Caco-2 (cell line): Measurements from ENCODE around the gene RHEBL1. TPM values are rescaled to one million over a fixed set of nuclear protein-coding genes. Genes with fewer than 3 reads are reported as not detected.

Source experiments
- BruUV-seq: library from RNA; stranded (reverse); fragments of 400-500 nt; replicated peaks from 2 replicates; lab custom pipeline; 2021; lab: Mats Ljungman, UMichigan
- CTCF ChIA-PET: fragments of 300-600 bp; sonication (Branson Sonifier 250); formaldehyde crosslinking; loops from one replicate; lab custom pipeline; 2022; ENCODE audit warnings: antibody characterized with exemption; lab: Charles Lee
- POLR2A ChIA-PET: fragments of 300-600 bp; sonication (Branson Sonifier 250); formaldehyde crosslinking; loops from one replicate; lab custom pipeline; 2022; ENCODE audit warnings: antibody characterized with exemption; lab: Charles Lee
- DNase-seq, 2 experiments: peaks; one replicate each; pipeline versions ENCODE4 v3.0.0 to v3.0.0-alpha.2; 2020 to 2022
- H3K27me3 ChIP-seq: replicated peaks from 2 replicates; pipeline ENCODE4 v1.6.0; 2011; ENCODE audit warnings: low read length; ENCODE audit not compliant: control insufficient read depth, insufficient read depth
- H3K36me3 ChIP-seq: 2 replicates; pipeline ENCODE4 v1.5.1; 2011; ENCODE audit warnings: low read length; ENCODE audit not compliant: control insufficient read depth, insufficient read depth
- H3K4me1 ChIP-seq: fragments of 250-450 bp; sonication (Bioruptor Pico); 2 replicates; pipeline ENCODE4 v1.5.1; 2020; ENCODE audit warnings: mild to moderate bottlenecking
- H3K4me3 ChIP-seq: 2 replicates; pipeline ENCODE4 v1.5.1; 2011; ENCODE audit warnings: low read depth, mild to moderate bottlenecking, control low read depth, low read length
- H3K9me3 ChIP-seq: fragments of 250-450 bp; sonication (Bioruptor Pico); 2 replicates; pipeline ENCODE4 v1.5.1; 2020; ENCODE audit warnings: mild to moderate bottlenecking, moderate library complexity
- H3K27ac Mint-ChIP-seq: one replicate; pipeline ENCODE4 v1.8.0; 2022; ENCODE audit warnings: mixed read lengths; ENCODE audit not compliant: unreplicated experiment
- H3K27me3 Mint-ChIP-seq: one replicate; pipeline ENCODE4 v1.8.0; 2022; ENCODE audit warnings: mixed read lengths; ENCODE audit not compliant: insufficient read depth, unreplicated experiment
- H3K36me3 Mint-ChIP-seq: one replicate; pipeline ENCODE4 v1.8.0; 2022; ENCODE audit warnings: mild to moderate bottlenecking, mixed read lengths; ENCODE audit not compliant: insufficient read depth, unreplicated experiment
- H3K4me1 Mint-ChIP-seq: one replicate; pipeline ENCODE4 v1.8.0; 2022; ENCODE audit warnings: low read depth, mixed read lengths; ENCODE audit not compliant: unreplicated experiment
- H3K4me3 Mint-ChIP-seq: one replicate; pipeline ENCODE4 v1.8.0; 2022; ENCODE audit warnings: mild to moderate bottlenecking, moderate library complexity, mixed read lengths; ENCODE audit not compliant: unreplicated experiment
- H3K9me3 Mint-ChIP-seq: one replicate; pipeline ENCODE4 v1.8.0; 2022; ENCODE audit warnings: mixed read lengths; ENCODE audit not compliant: unreplicated experiment
- CTCF ChIP-seq, 2 experiments: fragments of 200-600 bp in 1 of 2; IDR thresholded peaks; 1 replicate in 1 of 2; 2 replicates in 1 of 2; pipeline versions ENCODE4 v1.5.1 to v1.8.0; 2011 to 2022; ENCODE audit warnings: antibody characterized with exemption in 1 of 2, control low read depth in 1 of 2, inconsistent platforms in 1 of 2, low read depth in 1 of 2, low read length in 1 of 2, mild to moderate bottlenecking in 1 of 2, moderate library complexity in 1 of 2; ENCODE audit not compliant: insufficient read depth in 1 of 2, severe bottlenecking in 1 of 2, unreplicated experiment in 1 of 2
- intact Hi-C: fragments of 100-400 bp; cut with micrococcal nuclease; formaldehyde crosslinking; loops from one replicate; pipeline ENCODE4 v1.10.0; 2022; ENCODE audit not compliant: unreplicated experiment
- total RNA-seq: library from RNA; stranded (reverse); gene quantifications from 2 replicates; pipeline ENCODE4 v1.2.3, GENCODE V29; 2022

RHEBL1 gene
- total RNA-seq, 1 experiment from 2014 or later, result 2.5 TPM

- ChIA-PET POLR2A (interaction anchor here (0.5 kb wide), 1 partner anchor 281 kb away, joined by 4 read pairs; the partner anchor contains the start of gene TROAP), CTCF (no interaction called here)
- Mint-ChIP-seq H3K36me3 (peaks cover 96% of the 10 kb centered on the region), H3K27ac (no peak overlapping the region), H3K27me3 (no peaks in the 10 kb centered on the region), H3K4me1 (no peaks in the 10 kb centered on the region), H3K9me3 (no peaks in the 10 kb centered on the region), H3K4me3 (no peak overlapping the region)
- TF ChIP-seq CTCF (IDR thresholded peaks at IDR 0.05; ENCODE audit: insufficient read depth in 1 of 2, low read depth in 1 of 2, low read length in 1 of 2, severe bottlenecking in 1 of 2, unreplicated experiment in 1 of 2), result no peak
- intact Hi-C loops, result no loop called here
- H3K9me3 ChIP-seq, result no peaks in the 10 kb centered on the region
- H3K36me3 ChIP-seq, result peaks cover 13% of the 10 kb centered on the region
- H3K4me3 ChIP-seq, result no peak overlapping the region
- no peaks in the 10 kb centered on the region for H3K4me1 ChIP-seq
- DNase-seq, result no peak
- BruUV-seq, result no TSS peak
- no peaks in the 10 kb centered on the region for H3K27me3 ChIP-seq
These were observed 27.8 kb downstream of the RHEBL1 start for GRCh38 chr12:49041881-49042484.

DNA sequence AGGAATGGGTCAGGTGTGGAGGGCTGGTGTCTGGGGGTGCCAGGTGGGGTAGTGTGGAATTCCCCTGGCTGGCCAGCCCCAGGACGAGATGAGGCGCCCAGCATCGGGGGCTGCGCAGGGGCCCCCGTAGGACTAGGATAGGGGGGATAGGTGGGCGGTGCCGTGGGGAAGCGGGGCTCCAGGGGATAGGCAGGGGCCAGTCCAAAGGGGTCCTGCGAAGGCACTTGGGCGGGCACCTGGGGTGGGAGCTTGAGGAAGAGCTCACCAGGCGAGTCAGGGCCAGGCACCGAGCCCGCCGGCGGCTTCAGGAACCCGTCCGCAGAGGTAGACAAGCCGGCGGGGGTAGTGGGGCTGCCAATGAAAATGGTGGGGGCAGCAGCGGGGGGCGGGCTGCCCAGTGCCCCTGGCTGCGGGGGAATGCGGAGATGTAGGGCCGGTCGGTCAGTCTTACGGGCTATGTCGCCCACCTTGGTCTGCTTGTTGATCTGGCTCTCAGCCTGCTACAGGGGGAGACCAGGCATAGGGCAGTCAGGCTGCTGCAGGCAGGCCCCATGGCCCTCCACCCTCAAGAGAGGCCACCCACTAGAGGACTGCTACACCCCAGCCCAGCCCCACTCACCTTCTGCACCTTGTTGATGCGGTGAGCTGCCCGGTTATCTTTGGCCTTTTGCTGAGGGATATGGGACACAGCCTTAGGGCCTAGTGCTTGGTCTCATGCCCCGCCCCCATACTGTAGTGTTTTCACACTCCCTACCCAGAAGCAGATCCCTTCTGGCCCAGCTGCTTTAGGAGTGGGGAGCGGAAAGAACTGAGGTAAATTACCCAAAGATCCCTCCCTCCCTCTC is 28.5 kb downstream of the RHEBL1 start:
- Mint-ChIP-seq H3K9me3 (no peaks in the 10 kb centered on the region), H3K27me3 (no peaks in the 10 kb centered on the region), H3K4me1 (no peaks in the 10 kb centered on the region), H3K27ac (no peak overlapping the region), H3K4me3 (no peak overlapping the region), H3K36me3 (peaks cover 96% of the 10 kb centered on the region)
- DNase-seq, result no peak
- no peak for TF ChIP-seq CTCF (IDR thresholded peaks at IDR 0.05; ENCODE audit: insufficient read depth in 1 of 2, low read depth in 1 of 2, low read length in 1 of 2, severe bottlenecking in 1 of 2, unreplicated experiment in 1 of 2)
- Histone ChIP-seq H3K9me3 (no peaks in the 10 kb centered on the region), H3K27me3 (no peaks in the 10 kb centered on the region), H3K36me3 (peaks cover 11% of the 10 kb centered on the region), H3K4me1 (no peaks in the 10 kb centered on the region), H3K4me3 (no peak overlapping the region)
- intact Hi-C loops, result no loop called here
- ChIA-PET CTCF (no interaction called here), POLR2A (interaction anchor here (0.5 kb wide), 1 partner anchor 282 kb away, joined by 4 read pairs; the partner anchor contains the start of gene TROAP)
- no TSS peak for BruUV-seq

GRCh38 chr12:49040364-49040855 is 29.4 kb downstream of the RHEBL1 start:
- ChIA-PET POLR2A (no interaction called here), CTCF (interaction anchor here (0.6 kb wide), 1 partner anchor 121 kb away, joined by 7 read pairs; no protein-coding TSS in a partner anchor)
- H3K27me3 ChIP-seq, result no peaks in the 10 kb centered on the region
- intact Hi-C loops, result no loop called here
- Mint-ChIP-seq H3K9me3 (no peaks in the 10 kb centered on the region), H3K27me3 (no peaks in the 10 kb centered on the region), H3K4me1 (no peaks in the 10 kb centered on the region), H3K27ac (no peak overlapping the region), H3K36me3 (peaks cover 92% of the 10 kb centered on the region), H3K4me3 (no peak overlapping the region)
- no peak overlapping the region for H3K4me3 ChIP-seq
- BruUV-seq, result no TSS peak
- no peaks in the 10 kb centered on the region for H3K4me1 ChIP-seq
- peaks cover 11% of the 10 kb centered on the region for H3K36me3 ChIP-seq
- H3K9me3 ChIP-seq, result no peaks in the 10 kb centered on the region
- no peak for TF ChIP-seq CTCF (IDR thresholded peaks at IDR 0.05; ENCODE audit: insufficient read depth in 1 of 2, low read depth in 1 of 2, low read length in 1 of 2, severe bottlenecking in 1 of 2, unreplicated experiment in 1 of 2)
- DNase-seq, result no peak
